GM12878 (cell line): ENCODE measurements around the gene TBX15. TPM values are rescaled to one million over a fixed set of nuclear protein-coding genes. Genes with fewer than 3 reads are reported as not detected.

Experiments used
- ATAC-seq: fragments of 200-7000 bp; cut with Tn5 transposase; 3 replicates; pipeline ENCODE4 v1.9.1; 2020; ENCODE audit warnings: mild to moderate bottlenecking, moderate library complexity
- BruUV-seq: library from RNA; stranded (reverse); fragments of 400-500 nt; replicated peaks from 2 replicates; lab custom pipeline; 2021; lab: Mats Ljungman, UMichigan
- CTCF ChIA-PET: fragments of 300-600 bp; sonication (Branson Sonifier 250); formaldehyde crosslinking; extraction: SDS; loops from one replicate; lab custom pipeline; 2021; ENCODE audit warnings: inconsistent platforms; lab: Yijun Ruan, JAX
- POLR2A ChIA-PET: fragments of 350-600 bp; formaldehyde crosslinking; extraction: SDS; loops from one replicate; lab custom pipeline; 2021; ENCODE audit warnings: inconsistent platforms; lab: Charles Lee
- RAD21 ChIA-PET: fragments of 300-600 bp; sonication (Branson Sonifier 250); formaldehyde crosslinking; loops from one replicate; lab custom pipeline; 2023; ENCODE audit warnings: antibody characterized with exemption; ENCODE audit not compliant: unreplicated experiment; lab: Charles Lee
- SMC1A ChIA-PET: fragments of 300-600 bp; sonication (Branson Sonifier 250); formaldehyde crosslinking; loops from one replicate; lab custom pipeline; 2023; ENCODE audit not compliant: unreplicated experiment, uncharacterized antibody; lab: Charles Lee
- DNase-seq: peaks from one replicate; pipeline ENCODE4 v3.0.0-alpha.2; 2011; ENCODE audit warnings: low read depth, low spot score
- FAIRE-seq: peaks from 3 replicates; lab custom pipeline; 2011; peaks lifted over from hg19 to GRCh38; lab: Jason Lieb, UNC
- H2AFZ ChIP-seq: 2 replicates; pipeline ENCODE4 v1.6.0; 2011; ENCODE audit warnings: low read depth, low read length, control low read depth; ENCODE audit not compliant: control insufficient read depth
- H3K27ac ChIP-seq: 2 replicates; pipeline ENCODE4 v1.5.1; 2011; ENCODE audit warnings: control low read depth; ENCODE audit not compliant: control insufficient read depth, insufficient read depth
- H3K27me3 ChIP-seq, 2 experiments: replicated peaks in 1 of 2; 2 replicates each; pipeline versions ENCODE4 v1.6.0 to v1.6.1; 2011; ENCODE audit warnings: low read length in 1 of 2; ENCODE audit not compliant: control insufficient read depth in 2 of 2, insufficient read depth in 2 of 2
- H3K36me3 ChIP-seq, 2 experiments: 2 replicates each; pipeline ENCODE4 v1.5.1; 2011; ENCODE audit warnings: low read length in 1 of 2; ENCODE audit not compliant: control insufficient read depth in 2 of 2, insufficient read depth in 2 of 2
- H3K4me1 ChIP-seq: 2 replicates; pipeline ENCODE4 v1.6.1; 2011; ENCODE audit warnings: mild to moderate bottlenecking, low read length, moderate library complexity, mixed read lengths; ENCODE audit not compliant: control insufficient read depth, insufficient read depth
- H3K4me2 ChIP-seq: 2 replicates; pipeline ENCODE4 v1.6.0; 2011; ENCODE audit warnings: control low read depth; ENCODE audit not compliant: control insufficient read depth, insufficient read depth
- H3K4me3 ChIP-seq: fragments of 200-600 bp; sonication (generic); 2 replicates; pipeline ENCODE4 v1.5.1; 2016
- H3K79me2 ChIP-seq: 2 replicates; pipeline ENCODE4 v1.6.0; 2011; ENCODE audit warnings: low read length; ENCODE audit not compliant: control insufficient read depth, insufficient read depth
- H3K9ac ChIP-seq: 2 replicates; pipeline ENCODE4 v1.8.0; 2011; ENCODE audit warnings: low read length, control low read depth, mixed read lengths; ENCODE audit not compliant: control insufficient read depth, insufficient read depth
- H3K9me3 ChIP-seq: replicated peaks from 3 replicates; pipeline ENCODE4 v1.5.1; 2011; ENCODE audit warnings: mild to moderate bottlenecking, low read length; ENCODE audit not compliant: control insufficient read depth, insufficient read depth
- H4K20me1 ChIP-seq: 2 replicates; pipeline ENCODE4 v1.6.0; 2011; ENCODE audit not compliant: control insufficient read depth, insufficient read depth
- HSF1 ChIP-seq: fragments of 150-350 bp; IDR thresholded peaks from 2 replicates; pipeline ENCODE4 v1.6.1; 2014; ENCODE audit warnings: mild to moderate bottlenecking, low read depth, low read length
- KLF5 ChIP-seq: fragments of 450-650 bp; IDR thresholded peaks from 2 replicates; pipeline ENCODE4 v1.6.1; 2014; ENCODE audit warnings: mild to moderate bottlenecking; ENCODE audit not compliant: partially characterized antibody
- RCOR1 ChIP-seq: conservative IDR thresholded peaks from 2 replicates; pipeline ENCODE4 v1.6.1; 2012; ENCODE audit warnings: low read depth, low read length, improper control_type of control experiment
- SMAD1 ChIP-seq: fragments of 450-650 bp; IDR thresholded peaks from 2 replicates; pipeline ENCODE4 v1.6.1; 2018; ENCODE audit warnings: mild to moderate bottlenecking, low read depth; ENCODE audit not compliant: partially characterized antibody
- TAF1 ChIP-seq: IDR thresholded peaks from 2 replicates; pipeline ENCODE4 v1.6.1; 2011; ENCODE audit warnings: mild to moderate bottlenecking, low read depth, low read length, borderline replicate concordance
- USF2 ChIP-seq: IDR thresholded peaks from 2 replicates; pipeline ENCODE4 v1.6.1; 2011; ENCODE audit warnings: low read depth, low read length, improper control_type of control experiment, borderline replicate concordance
- WGBS: methylation state at CpG from one replicate; pipeline ENCODE4 v1.1.6; 2016; ENCODE audit warnings: low lambda C conversion rate; ENCODE audit not compliant: insufficient replicate concordance, insufficient coverage; ENCODE audit errors: missing lambda C conversion rate; 5-methylcytosine and 5-hydroxymethylcytosine counted together
- in situ Hi-C: fragments of 300-500 bp; cut with MboI; formaldehyde crosslinking; loops from 9 replicates; pipeline ENCODE4 v1.14.3; 2018; ENCODE audit warnings: mixed read lengths
- intact Hi-C: fragments of 100-400 bp; cut with micrococcal nuclease; formaldehyde crosslinking; loops from one replicate; pipeline ENCODE4 v1.14.2; 2022; ENCODE audit not compliant: unreplicated experiment
- polyA plus RNA-seq, 11 experiments: library from polyadenylated mRNA; depleted of rRNA in 4 of 11; unstranded in 6 of 11; stranded (reverse) in 5 of 11; fragments of >200 nt; fragmentation: Nextera tagmentation in 4 of 11; fragmentation: Illumina TruSeq in 1 of 11; extraction: Ambion mirVana in 4 of 11; extraction: Trizol in 1 of 11; gene quantifications; 1 replicate in 1 of 11; 2 replicates in 10 of 11; pipeline versions ENCODE4 v1.2.1 to v1.2.3, GENCODE V29; 2011 to 2016; ENCODE audit warnings: inconsistent platforms in 2 of 11, missing spikeins in 2 of 11, low read depth in 1 of 11
- total RNA-seq, 4 experiments: library from RNA; depleted of rRNA in 3 of 4; stranded (reverse); fragments of >200 nt in 3 of 4; fragmentation: Illumina TruSeq in 1 of 4; extraction: Trizol in 1 of 4; gene quantifications; 2 replicates each; pipeline versions ENCODE4 v1.2.1 to v1.2.3, GENCODE V29; 2013 to 2021
- TF ChIP-seq, protein P1 (sequence below): fragments of 450-650 bp; IDR thresholded peaks from 2 replicates; pipeline ENCODE4 v1.6.1; 2017; ENCODE audit warnings: low read depth, mild to moderate bottlenecking, moderate library complexity

TBX15 gene
- total and polyA plus RNA-seq, 10 of the 15 experiments (the other 5 are each of a cell fraction or from before 2014, with no cell fraction given) = 0.64 to 9.4 (median 0.99) TPM

GRCh38 chr1:118954301-118954905 is 33.7 kb downstream of the TBX15 start (continued):
- TF ChIP-seq USF2 (no peak), SMAD1 (no peak), HSF1 (no peak)

DNA sequence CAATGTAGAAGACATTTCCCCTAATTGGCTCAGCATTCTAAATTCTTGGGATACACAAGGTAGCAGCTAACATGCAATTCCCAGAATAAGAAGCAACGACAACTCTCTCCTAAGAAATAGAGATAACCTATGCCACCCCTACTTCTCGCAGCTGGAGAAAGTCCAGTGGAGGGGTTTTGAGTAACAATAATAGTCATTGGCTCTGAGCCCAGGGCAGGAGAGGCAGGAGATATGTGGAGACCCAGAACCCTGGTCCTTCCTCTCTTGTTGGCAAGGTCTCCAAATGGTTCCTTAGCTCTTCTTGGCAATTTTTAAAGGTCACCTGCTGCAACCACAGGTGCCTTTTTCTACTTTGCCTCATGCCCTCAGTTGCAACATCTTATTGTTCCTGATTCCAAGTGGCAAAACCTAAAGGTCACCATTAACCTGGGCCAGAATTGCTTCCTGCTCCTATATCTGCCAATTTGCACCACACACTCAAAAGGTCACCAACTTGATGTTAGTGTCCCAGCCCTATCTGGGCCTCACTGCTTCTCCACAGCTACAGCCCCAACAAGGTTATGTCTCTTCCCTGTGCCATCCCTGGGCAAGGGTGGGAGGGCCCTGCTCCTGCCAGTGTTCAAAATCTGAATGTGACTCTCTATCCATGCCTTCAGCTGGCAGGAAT is 36.7 kb downstream of the TBX15 start:
- FAIRE-seq = no peak
- ChIA-PET POLR2A (no interaction called here), SMC1A (interaction anchor here (0.5 to 1.4 kb wide), 3 partner anchors 8 to 31 kb away, joined by 3 read pairs; no protein-coding TSS in a partner anchor)

More for the DNA sequence above, 36.7 kb downstream of the TBX15 start:
- H4K20me1 ChIP-seq = no peaks in the 10 kb centered on the region
- ChIA-PET RAD21 (no interaction called here), CTCF (interaction anchor here (1.3 kb wide), 1 partner anchor 25 kb away, joined by 3 read pairs; no protein-coding TSS in a partner anchor)
- TF ChIP-seq TAF1 = no peak
- TF ChIP-seq, protein P1, sequence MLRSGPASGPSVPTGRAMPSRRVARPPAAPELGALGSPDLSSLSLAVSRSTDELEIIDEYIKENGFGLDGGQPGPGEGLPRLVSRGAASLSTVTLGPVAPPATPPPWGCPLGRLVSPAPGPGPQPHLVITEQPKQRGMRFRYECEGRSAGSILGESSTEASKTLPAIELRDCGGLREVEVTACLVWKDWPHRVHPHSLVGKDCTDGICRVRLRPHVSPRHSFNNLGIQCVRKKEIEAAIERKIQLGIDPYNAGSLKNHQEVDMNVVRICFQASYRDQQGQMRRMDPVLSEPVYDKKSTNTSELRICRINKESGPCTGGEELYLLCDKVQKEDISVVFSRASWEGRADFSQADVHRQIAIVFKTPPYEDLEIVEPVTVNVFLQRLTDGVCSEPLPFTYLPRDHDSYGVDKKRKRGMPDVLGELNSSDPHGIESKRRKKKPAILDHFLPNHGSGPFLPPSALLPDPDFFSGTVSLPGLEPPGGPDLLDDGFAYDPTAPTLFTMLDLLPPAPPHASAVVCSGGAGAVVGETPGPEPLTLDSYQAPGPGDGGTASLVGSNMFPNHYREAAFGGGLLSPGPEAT = no peak
- TF ChIP-seq RCOR1 = no peak
- TF ChIP-seq KLF5 = no peak
- in situ Hi-C loops (no loop called here), intact Hi-C loops (no loop called here)
- H3K9ac ChIP-seq = no peak overlapping the region
- WGBS = 29% methylated on average over 2 of the region's 2 CpGs
- no peaks in the 10 kb centered on the region for H3K9me3 ChIP-seq
- H3K4me2 ChIP-seq = no peak overlapping the region
- ATAC-seq = no peak
- no peaks in the 10 kb centered on the region for H3K4me1 ChIP-seq
- H3K4me3 ChIP-seq = no peak overlapping the region
- H3K36me3 ChIP-seq = no peaks in the 10 kb centered on the region
- no peaks in the 10 kb centered on the region for H3K27me3 ChIP-seq
- no peak for DNase-seq
- no TSS peak for BruUV-seq
- H3K27ac ChIP-seq = no peak overlapping the region
- no peaks in the 10 kb centered on the region for H3K79me2 ChIP-seq
- no peak overlapping the region for H2AFZ ChIP-seq
